GM12801 (cell line): ENCODE data around the gene BRPF3.

Experiments
- TF ChIP-seq, protein P1 (sequence below): IDR thresholded peaks from one replicate; pipeline ENCODE4 v1.5.1; 2011; ENCODE audit warnings: control low read depth; ENCODE audit not compliant: insufficient read length; ENCODE audit errors: extremely low read depth

BRPF3 gene

DNA sequence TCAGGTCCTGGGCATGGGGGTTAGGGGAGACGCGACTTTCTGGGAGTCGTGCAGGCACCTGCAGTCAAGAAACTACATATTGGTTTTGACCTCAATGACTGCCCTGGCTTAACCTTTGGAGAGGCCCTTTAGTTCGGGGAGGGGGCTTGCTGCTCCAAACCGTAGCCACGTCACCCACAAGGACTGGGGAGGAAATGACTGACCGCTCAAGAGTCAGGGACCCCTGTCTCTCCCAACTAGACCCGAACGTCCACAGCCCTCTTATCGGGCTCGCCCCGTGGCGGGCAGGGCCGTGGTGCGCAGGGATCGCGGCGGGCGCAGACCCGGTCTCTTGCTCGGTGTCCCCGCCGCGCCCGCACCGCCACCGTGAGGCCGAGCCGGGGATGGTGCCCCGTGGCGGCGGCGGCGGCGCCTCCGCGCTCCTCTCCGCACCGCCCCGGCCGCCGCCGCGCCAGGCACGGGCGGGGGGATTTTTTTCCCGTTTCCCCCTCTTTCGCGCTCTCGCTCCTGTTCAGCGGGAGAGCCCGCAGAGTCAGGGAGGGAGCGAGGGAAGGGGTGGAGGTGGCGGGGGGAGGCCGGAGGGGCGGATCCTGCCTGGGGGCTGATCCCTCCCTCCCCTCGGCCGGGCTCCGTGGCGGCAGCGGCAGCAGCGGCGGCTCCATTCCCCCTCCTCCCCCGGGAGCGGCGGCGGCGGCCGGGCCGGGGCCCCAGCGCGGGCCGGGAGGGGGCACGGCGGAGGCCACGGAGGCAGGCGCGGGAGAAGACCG, at the start of gene BRPF3:
TSS of gene BRPF3 (plus strand) at position 632 of the 767 bp plus-strand sequence. CDS start 3,579 bp downstream, outside the sequence.
- TF ChIP-seq, protein P1, sequence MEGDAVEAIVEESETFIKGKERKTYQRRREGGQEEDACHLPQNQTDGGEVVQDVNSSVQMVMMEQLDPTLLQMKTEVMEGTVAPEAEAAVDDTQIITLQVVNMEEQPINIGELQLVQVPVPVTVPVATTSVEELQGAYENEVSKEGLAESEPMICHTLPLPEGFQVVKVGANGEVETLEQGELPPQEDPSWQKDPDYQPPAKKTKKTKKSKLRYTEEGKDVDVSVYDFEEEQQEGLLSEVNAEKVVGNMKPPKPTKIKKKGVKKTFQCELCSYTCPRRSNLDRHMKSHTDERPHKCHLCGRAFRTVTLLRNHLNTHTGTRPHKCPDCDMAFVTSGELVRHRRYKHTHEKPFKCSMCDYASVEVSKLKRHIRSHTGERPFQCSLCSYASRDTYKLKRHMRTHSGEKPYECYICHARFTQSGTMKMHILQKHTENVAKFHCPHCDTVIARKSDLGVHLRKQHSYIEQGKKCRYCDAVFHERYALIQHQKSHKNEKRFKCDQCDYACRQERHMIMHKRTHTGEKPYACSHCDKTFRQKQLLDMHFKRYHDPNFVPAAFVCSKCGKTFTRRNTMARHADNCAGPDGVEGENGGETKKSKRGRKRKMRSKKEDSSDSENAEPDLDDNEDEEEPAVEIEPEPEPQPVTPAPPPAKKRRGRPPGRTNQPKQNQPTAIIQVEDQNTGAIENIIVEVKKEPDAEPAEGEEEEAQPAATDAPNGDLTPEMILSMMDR, result no peak

DNA sequence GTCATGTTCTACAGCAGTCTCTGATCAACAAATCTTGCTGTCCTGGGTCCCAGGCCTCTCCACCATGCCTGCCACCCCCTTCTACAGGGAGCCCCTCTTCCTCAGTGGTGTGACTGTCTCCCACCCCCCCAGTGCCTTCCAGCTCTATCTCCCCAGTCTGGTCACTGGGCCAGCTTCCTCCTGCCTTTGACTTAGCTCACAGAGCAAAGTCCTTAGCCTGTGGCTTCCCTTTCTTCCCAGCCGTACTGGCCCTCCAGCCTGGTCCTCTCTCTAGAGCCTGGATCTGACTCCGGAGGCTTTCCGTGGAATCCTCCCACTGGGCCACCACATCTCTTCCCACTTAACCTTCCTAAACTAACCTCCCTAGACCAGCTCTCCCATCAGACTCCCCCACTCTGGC, 49.2 kb upstream of the BRPF3 start:
- TF ChIP-seq, protein P1, result no peak

DNA sequence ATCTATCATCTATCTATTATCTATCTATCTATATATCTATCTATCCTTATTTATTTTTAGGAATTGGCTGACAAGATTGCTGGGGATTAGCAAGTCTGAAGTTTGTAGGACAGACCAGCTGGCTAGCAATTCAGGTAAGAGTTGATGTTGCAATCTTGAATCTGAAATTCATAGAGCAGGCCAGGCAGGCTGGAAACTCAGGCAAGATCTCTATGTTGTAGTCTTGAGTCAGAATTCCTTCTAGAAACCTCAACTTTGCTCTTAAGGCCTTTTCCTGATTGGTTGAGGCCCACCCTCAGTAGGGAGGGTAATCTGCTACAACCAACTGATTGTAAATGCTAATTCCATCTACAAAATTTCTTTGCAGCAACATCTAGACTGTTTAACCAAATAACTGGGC, 47.1 kb upstream of the BRPF3 start:
- TF ChIP-seq, protein P1, result no peak

DNA sequence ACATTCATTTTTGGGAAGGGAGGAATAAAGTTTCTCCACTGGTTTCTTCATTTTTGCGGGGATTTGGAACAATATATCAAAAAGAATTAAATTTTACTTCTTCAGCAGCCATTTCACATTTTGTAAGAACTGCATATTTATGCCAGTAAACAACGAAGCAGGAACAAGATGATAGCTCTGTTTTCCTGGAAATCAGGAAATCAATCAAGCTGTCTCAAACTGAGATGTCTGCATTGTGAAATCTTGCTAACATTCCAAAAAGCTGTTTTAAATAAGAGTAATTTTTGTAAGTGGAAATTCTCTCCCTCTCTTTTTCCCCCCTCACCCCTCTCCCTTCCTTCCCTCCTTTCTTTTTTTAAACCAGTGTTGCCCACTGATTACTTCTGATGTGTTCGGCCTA, 46.3 kb upstream of the BRPF3 start:
- TF ChIP-seq, protein P1, result no peak

DNA sequence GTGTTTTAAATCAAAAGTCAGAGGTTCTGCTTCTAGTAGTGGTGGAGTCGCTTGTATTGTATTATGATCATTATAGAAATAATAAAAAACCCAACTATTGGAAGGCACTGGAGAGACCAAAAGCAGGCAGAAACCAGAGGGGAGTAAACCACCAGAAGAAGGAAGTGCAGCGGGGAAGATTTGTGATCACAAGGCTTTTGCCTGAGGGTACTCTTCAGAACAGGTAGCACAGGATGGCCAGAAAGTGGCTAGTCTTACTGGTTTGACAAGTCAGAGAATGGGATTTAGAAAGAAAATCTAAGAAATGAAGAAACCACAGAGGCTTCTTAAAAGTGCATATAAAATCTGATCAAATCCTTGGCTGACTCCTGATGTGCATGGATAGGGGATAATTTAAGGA, 42.3 kb upstream of the BRPF3 start:
- TF ChIP-seq, protein P1, result no peak

DNA sequence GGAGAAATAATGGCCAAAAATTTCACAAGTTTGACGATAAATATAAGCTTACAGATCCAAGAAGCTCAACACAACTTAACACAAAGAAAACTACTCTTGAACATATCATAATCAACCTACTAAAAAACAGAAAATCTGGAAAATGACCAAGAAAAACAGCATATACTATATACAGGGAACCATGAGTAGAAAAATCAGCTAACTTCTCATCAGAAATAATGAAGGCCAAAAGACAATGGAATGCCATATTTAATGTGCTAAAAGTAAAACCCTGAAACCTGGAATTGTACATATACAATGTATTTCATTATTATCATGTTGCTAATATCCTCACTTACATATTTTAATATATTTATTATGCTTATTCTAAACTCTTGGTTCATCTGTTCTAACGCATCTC, 40.9 kb upstream of the BRPF3 start:
- TF ChIP-seq, protein P1, result no peak

DNA sequence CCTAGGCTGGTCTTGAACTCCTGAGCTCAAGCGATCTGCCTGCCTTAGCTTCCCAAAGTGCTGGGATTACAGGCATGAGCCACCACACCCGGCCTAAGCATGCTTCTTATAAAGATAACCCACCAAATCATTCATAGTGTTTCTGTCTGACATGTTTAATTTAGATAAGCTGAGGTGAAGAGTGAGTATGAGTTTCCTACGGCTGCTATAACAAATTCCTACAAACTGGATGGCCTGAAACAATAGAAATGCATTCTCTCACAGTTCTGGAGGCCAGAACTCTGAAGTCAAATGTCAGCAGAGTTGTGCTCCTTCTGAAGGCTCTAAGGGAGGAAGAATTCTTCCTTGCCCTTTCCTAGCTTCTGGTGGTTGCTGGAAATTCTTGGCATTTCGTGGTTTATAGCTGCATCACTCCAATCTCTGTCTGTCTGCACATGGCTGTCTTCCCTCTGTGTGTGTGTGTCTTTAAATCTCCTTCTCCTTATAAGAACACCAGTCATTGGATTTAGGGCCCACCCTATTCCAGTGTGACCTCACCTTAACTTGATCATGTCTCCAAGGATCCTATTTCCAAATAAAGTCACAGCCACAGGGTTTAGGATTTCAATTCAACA, 36.3 kb upstream of the BRPF3 start:
- TF ChIP-seq, protein P1, result no peak
